Measurements from ENCODE around the gene RGSL1.

GRCh38 chr1:182575540-182576149 is 125.7 kb downstream of the RGSL1 start:
- TF ChIP-seq, protein P1, sequence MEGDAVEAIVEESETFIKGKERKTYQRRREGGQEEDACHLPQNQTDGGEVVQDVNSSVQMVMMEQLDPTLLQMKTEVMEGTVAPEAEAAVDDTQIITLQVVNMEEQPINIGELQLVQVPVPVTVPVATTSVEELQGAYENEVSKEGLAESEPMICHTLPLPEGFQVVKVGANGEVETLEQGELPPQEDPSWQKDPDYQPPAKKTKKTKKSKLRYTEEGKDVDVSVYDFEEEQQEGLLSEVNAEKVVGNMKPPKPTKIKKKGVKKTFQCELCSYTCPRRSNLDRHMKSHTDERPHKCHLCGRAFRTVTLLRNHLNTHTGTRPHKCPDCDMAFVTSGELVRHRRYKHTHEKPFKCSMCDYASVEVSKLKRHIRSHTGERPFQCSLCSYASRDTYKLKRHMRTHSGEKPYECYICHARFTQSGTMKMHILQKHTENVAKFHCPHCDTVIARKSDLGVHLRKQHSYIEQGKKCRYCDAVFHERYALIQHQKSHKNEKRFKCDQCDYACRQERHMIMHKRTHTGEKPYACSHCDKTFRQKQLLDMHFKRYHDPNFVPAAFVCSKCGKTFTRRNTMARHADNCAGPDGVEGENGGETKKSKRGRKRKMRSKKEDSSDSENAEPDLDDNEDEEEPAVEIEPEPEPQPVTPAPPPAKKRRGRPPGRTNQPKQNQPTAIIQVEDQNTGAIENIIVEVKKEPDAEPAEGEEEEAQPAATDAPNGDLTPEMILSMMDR (IDR thresholded peaks at IDR 0.05) = no peak
- no peak for TF ChIP-seq POLR2AphosphoS5 (IDR thresholded peaks at IDR 0.05)
- TF ChIP-seq POLR2A (IDR thresholded peaks at IDR 0.05) = no peak
